GM19099 (cell line): ENCODE measurements around the gene LARP1.

Source experiments
- POLR2A ChIP-seq: IDR thresholded peaks from 3 replicates; pipeline ENCODE4 v1.6.1; 2011; ENCODE audit warnings: low read depth; ENCODE audit not compliant: insufficient read length; ENCODE audit errors: extremely low read depth

Gene LARP1

DNA sequence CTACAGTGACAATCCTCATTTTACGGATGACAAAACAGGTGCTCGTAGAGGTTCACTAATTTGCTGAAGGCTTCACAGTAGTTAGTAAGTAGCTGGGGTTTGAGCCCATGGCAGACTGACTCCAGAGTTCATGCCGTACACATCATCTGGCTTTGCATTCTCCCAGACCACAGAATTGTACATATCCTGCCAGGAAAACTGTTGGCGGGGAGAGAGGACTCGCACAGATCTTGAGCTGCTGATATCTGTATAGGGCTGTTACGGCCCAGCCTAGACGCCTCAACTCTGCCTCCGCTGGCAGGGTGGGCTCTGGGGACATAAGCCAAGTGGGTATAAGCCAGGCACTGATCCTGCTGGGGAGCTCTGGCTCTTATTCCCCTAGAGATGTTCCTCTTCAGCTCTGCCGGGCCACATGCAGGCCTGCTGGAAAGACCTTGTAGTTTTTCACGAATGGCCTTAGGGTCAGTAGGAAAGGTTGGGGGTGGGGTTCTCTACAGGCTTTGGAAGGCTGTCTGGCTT is 16.3 kb downstream of the LARP1 start:
- TF ChIP-seq POLR2A: no peak

DNA sequence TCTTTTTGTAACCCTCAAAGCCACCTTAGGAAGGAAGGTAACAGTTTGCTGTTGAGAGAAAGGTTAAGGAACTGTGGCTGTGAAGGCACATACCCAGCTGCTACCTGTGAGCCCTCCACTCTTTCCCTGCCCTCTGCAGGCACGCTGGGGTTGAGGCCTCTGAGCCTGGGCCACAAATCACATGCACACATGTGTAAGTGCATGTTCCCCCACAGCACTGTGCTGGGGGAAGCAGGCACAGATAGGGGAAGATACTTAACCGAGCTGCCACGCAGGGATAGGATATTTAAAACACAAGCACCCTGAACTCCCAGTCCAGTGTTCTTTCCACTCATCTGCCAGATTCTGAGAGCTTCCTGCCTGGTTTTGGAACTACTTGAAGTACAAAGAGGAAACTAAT is 18.1 kb downstream of the LARP1 start:
- TF ChIP-seq POLR2A: no peak

DNA sequence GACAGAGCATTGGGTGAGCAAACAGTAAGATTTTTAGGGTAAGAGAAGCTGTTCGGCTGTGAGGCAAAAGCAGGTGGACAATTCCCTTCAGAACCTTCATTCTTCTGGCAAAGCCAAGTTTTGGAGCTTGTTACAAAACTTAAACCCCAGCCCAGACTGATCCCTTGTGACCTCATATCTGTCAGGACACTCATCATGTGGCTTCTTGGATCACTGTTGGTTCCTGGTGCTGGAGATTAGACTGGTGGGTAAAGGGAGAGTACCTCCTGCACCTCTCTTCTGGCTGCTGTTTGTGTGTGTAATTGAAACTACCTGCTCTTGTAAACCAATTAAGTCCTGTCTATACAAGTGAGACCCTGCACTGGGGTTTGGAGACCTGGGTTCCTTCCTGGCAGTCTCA is 21.0 kb downstream of the LARP1 start:
- TF ChIP-seq POLR2A: no peak

DNA sequence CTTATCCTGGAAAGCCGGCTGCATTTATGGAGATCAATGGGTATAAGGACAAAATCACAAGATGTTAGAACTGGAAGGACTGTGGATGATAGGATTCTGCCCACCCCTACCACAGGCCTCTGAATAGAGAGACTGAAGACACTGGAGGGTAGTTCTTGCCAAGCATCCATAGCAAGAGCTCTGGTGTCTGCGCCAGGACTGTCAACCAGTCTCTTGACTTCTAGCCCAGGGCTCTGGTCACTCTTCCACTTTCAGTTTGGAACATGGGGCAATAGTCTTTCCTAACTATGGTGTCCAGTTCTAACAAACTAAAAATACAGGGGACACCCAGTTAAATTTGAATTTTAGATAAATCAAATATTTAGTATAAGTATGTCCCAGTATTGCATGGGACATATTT is 23.4 kb downstream of the LARP1 start:
- TF ChIP-seq POLR2A: no peak

DNA sequence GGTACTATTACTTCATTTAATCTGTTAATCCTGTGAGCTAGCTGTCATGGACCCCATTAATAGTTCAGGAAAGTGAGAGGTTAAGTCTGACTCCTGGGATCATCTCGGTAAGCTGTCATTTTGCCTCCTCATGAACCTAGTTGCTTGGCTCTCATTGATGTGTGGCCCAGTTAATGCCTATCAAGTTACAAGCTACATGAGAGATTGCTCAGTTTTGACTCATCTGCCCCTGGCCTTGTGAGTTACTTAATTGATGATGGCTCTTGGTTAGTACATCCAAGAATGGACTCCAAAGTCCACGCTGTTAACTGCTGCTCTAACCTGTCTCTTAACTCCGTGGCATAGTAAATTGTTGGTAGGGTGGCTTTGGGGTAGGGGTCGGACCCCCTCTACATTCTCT is 23.9 kb downstream of the LARP1 start:
- TF ChIP-seq POLR2A: no peak

DNA sequence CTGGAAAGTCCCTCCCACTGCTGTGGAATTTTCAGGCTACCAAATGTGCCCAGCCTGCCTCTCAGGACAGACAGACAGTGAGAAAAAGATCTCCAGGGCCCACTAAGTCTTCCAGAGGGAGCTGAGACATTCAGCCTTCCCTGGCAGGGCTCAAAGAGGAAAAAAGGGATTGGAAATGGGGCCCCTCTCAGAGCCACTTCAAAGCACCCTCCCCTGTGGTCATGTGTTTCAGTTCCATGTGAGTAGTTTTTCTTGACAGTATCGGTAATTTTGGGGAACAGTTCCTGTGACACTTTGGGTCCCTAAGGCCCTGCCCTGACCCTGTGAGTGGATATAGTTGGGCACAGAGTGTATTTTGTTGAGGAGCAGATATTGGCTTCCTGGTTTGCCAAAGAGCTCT is 25.0 kb downstream of the LARP1 start:
- TF ChIP-seq POLR2A: no peak

DNA sequence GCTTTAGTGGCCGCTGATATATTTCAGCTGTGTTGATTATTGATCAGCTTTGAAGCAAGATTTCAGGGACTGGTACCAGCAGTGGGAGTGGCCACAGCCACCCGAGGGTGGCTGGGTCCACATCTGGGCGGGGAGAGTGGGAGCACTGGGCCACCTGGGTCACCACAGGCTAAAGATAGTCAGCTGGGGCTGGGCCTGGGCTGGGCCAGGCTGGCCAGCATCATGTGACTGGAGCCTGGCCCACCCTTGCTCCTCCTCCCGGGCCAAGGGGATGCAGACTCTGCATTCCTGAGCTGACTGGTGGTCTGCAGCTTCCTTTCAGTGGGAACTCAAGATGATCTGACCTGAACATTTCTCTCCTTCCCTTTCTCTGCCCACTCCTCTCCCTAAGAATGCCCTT is 27.1 kb downstream of the LARP1 start:
- no peak for TF ChIP-seq POLR2A

DNA sequence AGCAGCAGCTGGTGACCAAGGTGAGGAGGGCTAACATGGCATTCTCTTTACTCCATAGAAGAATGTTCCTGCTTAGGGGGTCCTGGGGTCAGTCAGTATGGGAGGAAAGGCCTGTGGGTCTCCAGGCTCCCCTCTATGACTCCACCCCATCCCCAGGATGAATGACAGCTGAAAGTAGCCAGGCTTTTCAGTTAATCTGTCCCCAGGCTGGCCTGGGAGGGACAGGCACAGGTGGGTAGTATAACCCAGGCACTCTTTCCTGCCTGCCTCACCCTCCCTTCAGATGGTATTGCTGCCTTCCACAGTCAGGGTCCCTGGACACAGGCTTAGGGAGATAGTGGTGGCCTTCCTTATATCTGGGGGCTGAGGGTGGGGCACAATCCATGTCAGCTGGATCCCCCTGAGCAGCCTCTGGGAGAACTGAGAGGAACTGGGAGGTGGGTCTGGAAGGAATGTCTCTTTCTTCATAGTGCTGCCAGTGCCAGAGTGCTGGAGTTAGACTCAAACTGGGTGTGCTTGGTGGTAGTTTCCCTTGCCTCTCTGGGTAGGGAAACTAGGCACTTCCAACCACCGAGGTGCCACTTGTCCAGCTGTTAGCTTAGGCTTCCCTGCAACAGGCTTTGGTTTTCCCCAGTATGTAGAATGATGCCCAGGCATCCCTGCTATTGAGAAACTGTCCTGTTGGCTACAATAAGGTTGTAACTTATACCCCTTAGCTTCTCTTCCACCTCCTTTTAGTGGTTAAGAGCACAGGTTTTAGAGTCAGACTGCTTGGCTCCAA is 27.8 kb downstream of the LARP1 start:
- no peak for TF ChIP-seq POLR2A

DNA sequence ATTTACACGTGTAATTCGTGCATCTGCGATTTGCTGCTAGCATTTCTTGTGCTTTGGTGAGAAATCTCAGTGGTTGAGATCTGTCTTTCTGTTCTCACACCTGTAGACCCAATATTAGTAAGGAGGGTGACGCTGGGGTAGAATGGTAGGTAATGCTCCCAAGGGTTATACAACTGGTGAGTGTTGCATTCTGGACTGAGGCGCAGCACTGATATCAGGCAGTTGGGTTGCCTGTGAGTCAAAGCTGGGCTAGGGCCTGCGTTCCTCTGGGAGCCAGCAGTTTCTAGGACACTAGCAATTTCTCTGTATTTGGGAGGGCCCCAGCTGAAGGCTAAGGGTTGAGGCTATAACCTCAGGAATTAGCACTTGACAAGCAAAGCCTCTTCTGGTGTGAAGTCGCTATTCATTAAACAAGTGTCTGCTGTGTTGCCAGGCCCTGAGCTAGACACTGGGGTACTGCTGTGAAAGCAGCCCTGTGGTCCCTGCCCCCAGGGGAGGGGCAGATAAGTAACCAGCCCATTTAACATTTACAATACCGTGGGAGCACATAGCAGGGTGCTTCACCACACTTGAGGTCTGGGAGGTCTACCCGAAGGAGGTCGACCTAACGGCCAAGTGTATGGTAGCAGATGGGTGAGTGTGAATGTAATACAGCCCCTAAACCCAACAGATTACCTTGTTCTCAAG is 28.7 kb downstream of the LARP1 start:
- TF ChIP-seq POLR2A: no peak

DNA sequence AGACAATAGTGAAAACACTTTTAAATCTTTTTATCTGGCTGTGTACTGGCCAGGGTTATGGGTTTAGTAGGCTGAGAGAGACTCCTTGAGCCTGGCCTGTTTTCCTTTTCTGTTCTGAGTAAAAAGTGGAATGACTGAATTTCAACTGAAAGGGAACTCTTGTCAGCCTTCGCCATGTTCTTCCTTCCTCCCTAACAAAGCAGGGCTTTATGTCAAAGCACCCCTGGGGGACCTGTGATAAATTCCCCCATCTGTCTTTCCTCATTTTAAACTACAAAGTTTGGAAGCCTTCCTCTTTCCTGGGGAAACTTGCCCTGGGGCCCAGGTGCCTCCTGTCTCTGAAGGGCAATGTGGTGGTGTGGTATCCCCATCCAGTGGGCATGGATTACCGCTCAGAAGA is 29.7 kb downstream of the LARP1 start:
- TF ChIP-seq POLR2A: no peak

DNA sequence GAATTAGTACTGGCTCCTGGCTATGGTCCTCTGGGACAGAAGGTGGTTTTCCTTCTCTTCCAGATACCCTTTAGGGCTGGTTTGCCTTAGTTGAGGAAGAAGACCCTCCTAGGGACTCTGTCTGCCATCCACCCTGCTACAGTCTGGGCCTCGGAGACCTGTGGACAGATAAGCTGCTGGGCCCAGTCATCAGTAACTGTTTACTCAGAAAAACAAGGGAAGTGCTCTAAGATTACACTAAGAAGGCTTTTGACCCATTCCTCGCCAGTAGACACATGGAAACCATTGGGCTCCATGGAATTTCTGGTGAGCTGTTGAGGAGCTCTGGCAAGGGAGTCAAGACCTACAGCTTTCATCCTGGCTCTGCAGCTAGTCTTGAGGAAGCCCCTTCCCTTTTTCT is 31.2 kb downstream of the LARP1 start:
- TF ChIP-seq POLR2A: no peak

DNA sequence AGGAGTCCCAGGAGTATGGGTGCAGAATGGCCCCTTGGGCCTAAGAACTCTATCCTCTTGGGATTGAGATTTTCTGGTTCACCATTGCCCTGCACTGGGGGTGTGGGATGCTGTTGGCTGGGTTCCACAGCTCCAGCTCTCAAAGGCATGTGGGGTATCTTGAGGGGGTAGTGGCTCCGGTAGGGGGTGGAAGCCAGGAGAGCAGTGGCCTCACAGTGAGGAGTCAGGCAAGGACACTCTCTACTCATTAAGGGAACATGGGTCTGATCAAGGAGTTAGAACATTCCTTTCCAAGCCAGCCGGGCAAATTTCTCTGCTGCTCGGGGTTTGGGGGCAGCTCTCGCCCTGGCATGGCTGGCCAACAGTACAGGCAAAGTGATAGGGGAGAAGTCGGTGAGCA is 33.0 kb downstream of the LARP1 start:
- no peak for TF ChIP-seq POLR2A

DNA sequence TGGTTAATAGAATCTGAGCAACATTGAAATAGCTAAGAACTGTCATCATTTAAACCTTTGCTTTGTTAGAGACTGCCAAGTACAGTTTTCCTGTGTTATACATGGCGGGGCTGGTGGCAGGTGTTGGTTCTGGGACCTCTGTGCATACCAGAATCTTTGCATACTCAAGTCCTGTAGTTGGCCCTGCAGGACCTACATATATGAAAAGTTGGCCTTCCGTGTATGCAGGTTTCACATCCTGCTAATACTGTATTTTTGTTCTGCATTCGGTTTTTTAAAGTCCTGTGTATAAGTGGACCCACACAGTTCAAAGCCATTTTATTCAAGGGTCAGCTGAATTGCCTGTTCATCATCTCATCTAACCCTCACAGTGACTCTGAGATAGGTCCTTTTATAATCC is 36.4 kb downstream of the LARP1 start:
- no peak for TF ChIP-seq POLR2A

DNA sequence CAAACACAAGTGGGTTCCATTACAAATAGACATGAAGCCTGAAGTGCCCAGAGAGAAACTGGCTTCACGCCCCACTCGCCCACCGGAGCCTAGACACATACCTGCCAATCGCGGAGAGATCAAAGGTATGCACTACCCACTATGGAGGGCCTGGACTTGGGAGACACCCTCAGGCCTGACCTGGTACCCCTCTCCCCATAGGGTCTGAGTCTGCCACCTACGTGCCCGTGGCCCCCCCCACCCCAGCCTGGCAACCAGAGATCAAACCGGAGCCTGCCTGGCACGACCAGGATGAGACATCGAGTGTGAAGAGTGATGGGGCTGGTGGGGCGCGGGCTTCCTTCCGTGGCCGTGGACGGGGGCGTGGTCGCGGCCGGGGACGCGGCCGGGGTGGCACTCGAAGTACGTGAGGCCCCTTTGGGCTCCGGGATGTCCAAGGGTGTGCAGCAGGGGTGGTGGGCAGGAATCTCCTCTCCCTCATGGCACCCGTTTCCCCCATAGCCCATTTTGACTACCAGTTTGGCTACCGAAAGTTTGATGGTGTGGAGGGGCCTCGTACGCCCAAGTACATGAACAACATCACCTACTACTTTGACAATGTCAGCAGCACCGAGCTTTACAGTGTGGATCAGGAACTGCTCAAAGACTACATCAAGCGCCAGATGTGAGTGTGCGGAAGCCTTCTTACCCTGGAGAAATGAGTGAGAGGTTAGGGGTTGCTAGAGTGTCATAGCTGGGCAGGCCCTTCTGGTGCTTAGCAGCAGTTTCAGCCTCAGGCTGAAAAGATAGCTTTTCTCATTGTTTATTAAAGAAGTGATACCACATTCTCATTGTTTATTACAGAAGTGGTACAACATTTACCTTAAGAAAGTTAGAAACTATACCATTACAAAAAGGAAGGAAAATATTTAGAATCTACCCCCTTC is 38.7 kb downstream of the LARP1 start:
- no peak for TF ChIP-seq POLR2A

DNA sequence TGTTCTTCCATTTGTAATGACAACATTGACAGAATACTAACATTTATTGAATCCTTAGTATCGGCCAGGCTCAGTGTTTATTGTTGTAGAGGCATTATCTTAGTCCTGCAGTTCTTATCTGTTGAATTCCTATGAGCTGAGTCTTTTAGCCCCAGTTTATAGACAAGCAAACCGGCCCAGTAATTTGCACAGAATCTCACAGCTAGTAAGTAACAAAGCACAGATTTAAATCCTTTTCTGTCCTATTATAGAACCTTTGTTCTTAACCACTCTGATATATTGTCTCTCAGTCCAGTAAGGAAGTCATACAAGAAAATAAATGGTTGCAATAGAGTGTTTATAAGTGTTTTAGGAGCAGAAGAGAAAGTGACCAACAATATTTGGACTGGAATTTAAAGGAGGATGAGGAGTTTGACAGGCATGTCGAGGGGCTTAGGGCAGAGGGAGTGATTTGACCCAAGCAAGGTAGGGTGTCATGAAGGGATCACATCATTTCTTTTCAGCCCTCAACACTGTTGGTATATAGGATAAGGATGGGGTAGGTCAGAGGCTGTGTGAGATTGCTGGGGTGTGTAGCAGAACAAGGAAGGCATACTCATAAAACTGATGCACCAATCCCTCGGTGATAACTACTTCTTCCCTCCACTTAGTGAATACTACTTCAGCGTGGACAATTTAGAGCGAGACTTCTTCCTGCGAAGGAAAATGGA is 39.5 kb downstream of the LARP1 start:
- TF ChIP-seq POLR2A: no peak
